GM12874 (cell line): Measurements from ENCODE around the gene GABRP.

Experiments
- CTCF ChIP-seq: IDR thresholded peaks from 2 replicates; pipeline ENCODE4 v1.5.1; 2011; ENCODE audit warnings: low read depth, mild to moderate bottlenecking, control low read depth, low read length, moderate library complexity; ENCODE audit not compliant: insufficient read depth

GABRP gene

DNA sequence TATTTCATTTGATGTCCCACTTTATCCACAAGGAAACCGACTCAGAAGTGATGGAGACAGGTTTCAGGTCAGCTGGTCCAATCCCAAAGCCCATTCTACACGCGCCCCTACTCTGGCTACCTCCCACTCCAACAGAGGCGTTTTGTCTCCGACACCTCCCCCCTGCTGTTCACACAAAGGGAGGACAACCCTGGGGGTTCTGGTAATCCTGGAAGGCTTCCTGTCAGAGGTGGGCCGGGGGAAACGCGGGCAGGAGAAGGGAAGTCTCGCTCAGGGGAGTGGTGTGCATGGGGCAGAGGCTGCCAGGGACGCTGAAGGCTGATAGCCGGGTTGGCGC lies 39.7 kb upstream of the GABRP start:
- TF ChIP-seq CTCF, result no peak

- no peak for TF ChIP-seq CTCF
These were observed 37.9 kb upstream of the GABRP start for GRCh38 chr5:170745481-170746071.

GRCh38 chr5:170746075-170746960 lies 37.2 kb upstream of the GABRP start:
- TF ChIP-seq CTCF, result no peak

- TF ChIP-seq CTCF, result no peak
These were observed 36.6 kb upstream of the GABRP start for GRCh38 chr5:170746961-170747340.

- no peak for TF ChIP-seq CTCF
These were observed 36.2 kb upstream of the GABRP start for GRCh38 chr5:170747357-170747756.

- peak; percentile 34 for TF ChIP-seq CTCF
These were observed 35.7 kb upstream of the GABRP start for GRCh38 chr5:170747851-170748250.

- TF ChIP-seq CTCF, result no peak
These were observed 34.5 kb upstream of the GABRP start for GRCh38 chr5:170748951-170749471.
